Measurements from ENCODE around the gene KCND3.

Gene KCND3

GRCh38 chr1:111956155-111956771, 33.2 kb downstream of the KCND3 start:
- DNase-seq = no peak

- no peak for DNase-seq
Observed at GRCh38 chr1:111955755-111956154, 33.7 kb downstream of the KCND3 start.

- DNase-seq = no peak
Observed at GRCh38 chr1:111953797-111954196, 35.7 kb downstream of the KCND3 start.

GRCh38 chr1:111952125-111952657, 37.3 kb downstream of the KCND3 start:
- no peak for DNase-seq

GRCh38 chr1:111948209-111949171, 41.0 kb downstream of the KCND3 start:
- DNase-seq = no peak

GRCh38 chr1:111943846-111944749, 45.4 kb downstream of the KCND3 start:
- no peak for DNase-seq

- DNase-seq = no peak
Observed at GRCh38 chr1:111943066-111943465, 46.4 kb downstream of the KCND3 start.

GRCh38 chr1:111938536-111938935, 50.9 kb downstream of the KCND3 start:
- DNase-seq = no peak

- no peak for DNase-seq
Observed at GRCh38 chr1:111938123-111938522, 51.3 kb downstream of the KCND3 start.

- DNase-seq = no peak
Observed at GRCh38 chr1:111937147-111937725, 52.2 kb downstream of the KCND3 start.

GRCh38 chr1:111934106-111934852, 55.2 kb downstream of the KCND3 start:
- no peak for DNase-seq

GRCh38 chr1:111930356-111930755, 59.1 kb downstream of the KCND3 start:
- no peak for DNase-seq

- DNase-seq = no peak
Observed at GRCh38 chr1:111928531-111928930, 60.9 kb downstream of the KCND3 start.

- no peak for DNase-seq
Observed at GRCh38 chr1:111927652-111928051, 61.8 kb downstream of the KCND3 start.

- no peak for DNase-seq
Observed at GRCh38 chr1:111924786-111925185, 64.7 kb downstream of the KCND3 start.

- no peak for DNase-seq
Observed at GRCh38 chr1:111923766-111924165, 65.7 kb downstream of the KCND3 start.

GRCh38 chr1:111921948-111922347, 67.5 kb downstream of the KCND3 start:
- no peak for DNase-seq

- DNase-seq = no peak
Observed at GRCh38 chr1:111920221-111921024, 69.0 kb downstream of the KCND3 start.

- no peak for DNase-seq
Observed at GRCh38 chr1:111911776-111912515, 77.5 kb downstream of the KCND3 start.

GRCh38 chr1:111911061-111911460, 78.4 kb downstream of the KCND3 start:
- DNase-seq = no peak
